ENCODE results near the gene DLG1.

DLG1 gene

GRCh38 chr3:197209366-197210260, 88.8 kb downstream of the DLG1 start:
- TF ChIP-seq CTCF (IDR thresholded peaks at IDR 0.05; ENCODE audit: low read depth, low read length): no peak
- H3K4me3 ChIP-seq (ENCODE audit: low read depth, low read length): no peak overlapping the region
- in situ Hi-C loops (cut with HindIII; ENCODE audit: low sequenced_read_pairs): no loop called here
- DNase-seq (ENCODE audit: low read depth, low spot score): no peak

GRCh38 chr3:197206913-197207312, 91.5 kb downstream of the DLG1 start:
- DNase-seq (ENCODE audit: low read depth, low spot score): no peak
- TF ChIP-seq CTCF (IDR thresholded peaks at IDR 0.05; ENCODE audit: low read depth, low read length): no peak
- no peak overlapping the region for H3K4me3 ChIP-seq (ENCODE audit: low read depth, low read length)
- in situ Hi-C loops (cut with HindIII; ENCODE audit: low sequenced_read_pairs): no loop called here

- H3K4me3 ChIP-seq (ENCODE audit: low read depth, low read length): no peak overlapping the region
- in situ Hi-C loops (cut with HindIII; ENCODE audit: low sequenced_read_pairs): no loop called here
- DNase-seq (ENCODE audit: low read depth, low spot score): no peak
Measured at GRCh38 chr3:197205675-197206074, 92.7 kb downstream of the DLG1 start.

DNA sequence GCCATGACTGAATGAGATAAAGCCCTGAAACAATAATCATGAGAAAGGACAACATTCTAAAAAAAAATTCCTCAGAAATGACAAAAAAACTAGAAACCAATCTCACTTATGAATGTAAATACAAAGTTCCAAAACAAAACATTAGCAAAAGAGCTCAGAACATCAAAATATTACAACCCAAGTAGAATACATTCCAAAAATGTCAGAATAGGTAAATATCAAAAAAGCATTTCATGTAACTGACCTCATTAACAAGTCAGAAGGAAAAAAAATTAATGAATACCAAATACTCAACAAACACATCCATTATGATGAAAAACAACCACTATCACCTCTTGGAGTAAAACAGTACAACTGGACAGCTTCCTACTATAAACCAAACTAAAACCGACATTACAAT, 93.1 kb downstream of the DLG1 start:
- no peak for TF ChIP-seq CTCF (IDR thresholded peaks at IDR 0.05; ENCODE audit: low read depth, low read length)
- in situ Hi-C loops (cut with HindIII; ENCODE audit: low sequenced_read_pairs): no loop called here
- no peak for DNase-seq (ENCODE audit: low read depth, low spot score)
- no peak overlapping the region for H3K4me3 ChIP-seq (ENCODE audit: low read depth, low read length)

More at GRCh38 chr3:197205675-197206074, 92.7 kb downstream of the DLG1 start:
- no peak for TF ChIP-seq CTCF (IDR thresholded peaks at IDR 0.05; ENCODE audit: low read depth, low read length)

DNA sequence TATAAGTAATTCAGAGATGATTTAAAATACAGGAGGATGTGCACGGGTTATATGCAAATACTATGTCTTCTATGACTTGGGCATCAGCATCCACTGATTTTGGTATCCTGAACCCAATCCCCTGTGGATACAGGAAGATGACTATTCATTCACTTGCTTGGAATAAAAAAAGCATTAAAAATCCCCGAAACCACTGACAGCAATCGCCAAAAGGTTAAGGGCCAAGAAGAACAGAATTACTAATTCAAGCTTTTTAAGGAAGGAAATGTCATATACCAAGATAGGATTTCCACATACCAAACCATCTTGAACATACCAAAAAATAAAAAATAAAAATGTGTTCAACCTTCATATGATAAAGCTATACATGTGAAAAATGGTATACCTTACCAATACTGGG, 93.7 kb downstream of the DLG1 start:
- DNase-seq (ENCODE audit: low read depth, low spot score): no peak
- TF ChIP-seq CTCF (IDR thresholded peaks at IDR 0.05; ENCODE audit: low read depth, low read length): no peak
- no peak overlapping the region for H3K4me3 ChIP-seq (ENCODE audit: low read depth, low read length)
- in situ Hi-C loops (cut with HindIII; ENCODE audit: low sequenced_read_pairs): no loop called here

GRCh38 chr3:197203714-197204146, 94.7 kb downstream of the DLG1 start:
- no peak for TF ChIP-seq CTCF (IDR thresholded peaks at IDR 0.05; ENCODE audit: low read depth, low read length)
- no peak overlapping the region for H3K4me3 ChIP-seq (ENCODE audit: low read depth, low read length)
- in situ Hi-C loops (cut with HindIII; ENCODE audit: low sequenced_read_pairs): no loop called here
- no peak for DNase-seq (ENCODE audit: low read depth, low spot score)
